HUDEP-2 (cell line): ENCODE data around the gene DMD.

ENCODE experiments used
- DNase-seq, 76 experiments: peaks; one replicate each; lab custom pipeline; 2025; ENCODE audit not compliant: unreplicated experiment in 76 of 76; lab: John Stamatoyannopoulos, UW

The DMD gene

GRCh38 chrX:31114858-31115257 is 2096.5 kb downstream of the DMD start:
- DNase-seq = no peak

- DNase-seq = no peak
These were observed 2098.9 kb downstream of the DMD start for GRCh38 chrX:31112226-31112999.

- DNase-seq = no peak
These were observed 2100.7 kb downstream of the DMD start for GRCh38 chrX:31110657-31111056.

GRCh38 chrX:31099536-31100090 is 2111.7 kb downstream of the DMD start:
- DNase-seq = no peak

- no peak for DNase-seq
These were observed 2113.3 kb downstream of the DMD start for GRCh38 chrX:31098079-31098478.

GRCh38 chrX:31093639-31093975 is 2117.7 kb downstream of the DMD start:
- DNase-seq = no peak

GRCh38 chrX:31092970-31093638 is 2118.2 kb downstream of the DMD start:
- DNase-seq = no peak

- no peak for DNase-seq
These were observed 2118.9 kb downstream of the DMD start for GRCh38 chrX:31092476-31092875.

- DNase-seq = no peak
These were observed 2119.5 kb downstream of the DMD start for GRCh38 chrX:31091819-31092218.

GRCh38 chrX:31074522-31074921 is 2136.8 kb downstream of the DMD start:
- no peak for DNase-seq

- DNase-seq = no peak
These were observed 2139.6 kb downstream of the DMD start, which contains the start of gene FTHL17 for GRCh38 chrX:31071725-31072124. TSS of gene FTHL17 (minus strand) at chrX:31072041. CDS start at chrX:31071953, 88 bp downstream.

- DNase-seq = no peak
These were observed 2140.1 kb downstream of the DMD start for GRCh38 chrX:31071262-31071661.

- no peak for DNase-seq
These were observed 2141.3 kb downstream of the DMD start for GRCh38 chrX:31070057-31070468.
